Gastrocnemius medialis (tissue), 4 donors: ENCODE results near the gene ANKRD34A. TPM values are rescaled to one million over a fixed set of nuclear protein-coding genes. Genes with fewer than 3 reads are reported as not detected.

ENCODE experiments used
- ATAC-seq, 2 donors: fragments of 150-250 bp; one replicate each; pipeline ENCODE4 v1.9.1; 2016
- DNase-seq, 2 donors: peaks; one replicate each; pipeline ENCODE4 v3.0.0-alpha.2; 2019
- H3K27ac ChIP-seq, 4 donors: fragments of 200-600 bp; sonication (generic); 1 replicate in 1 of 4; 2 replicates in 3 of 4; pipeline ENCODE4 v1.5.1; 2016 to 2018; ENCODE audit warnings: mild to moderate bottlenecking in 2 of 4, moderate library complexity in 1 of 4
- H3K27me3 ChIP-seq, 3 donors: fragments of 200-600 bp; sonication (generic) in 2 of 3; 1 replicate in 1 of 3; 2 replicates in 2 of 3; pipeline versions ENCODE4 v1.5.1 to v1.6.0; 2016 to 2019; ENCODE audit warnings: mild to moderate bottlenecking in 1 of 3, moderate library complexity in 1 of 3
- H3K36me3 ChIP-seq, 2 donors: fragments of 200-600 bp; sonication (generic) in 1 of 2; one replicate each; pipeline ENCODE4 v1.5.1; 2017 to 2018
- H3K4me1 ChIP-seq, 2 donors: fragments of 200-600 bp; sonication (generic) in 1 of 2; one replicate each; pipeline ENCODE4 v1.5.1; 2016 to 2017; ENCODE audit warnings: mild to moderate bottlenecking in 2 of 2
- H3K4me3 ChIP-seq, 4 donors: fragments of 200-600 bp; sonication (generic) in 3 of 4; 1 replicate in 1 of 4; 2 replicates in 3 of 4; pipeline ENCODE4 v1.5.1; 2016 to 2019; ENCODE audit warnings: mild to moderate bottlenecking in 2 of 4
- H3K9me3 ChIP-seq, 3 donors: fragments of 200-600 bp; sonication (generic) in 2 of 3; 1 replicate in 1 of 3; 2 replicates in 2 of 3; pipeline ENCODE4 v1.5.1; 2016 to 2019
- POLR2A ChIP-seq, 2 donors: fragments of 450-650 bp; IDR thresholded peaks; one replicate each; pipeline ENCODE4 v1.6.1; 2017; ENCODE audit warnings: antibody characterized with exemption in 2 of 2, mild to moderate bottlenecking in 2 of 2, moderate library complexity in 2 of 2
- in situ Hi-C, 4 donors: fragments of 200-750 bp; cut with MboI; loops; one replicate each; pipeline versions ENCODE4 v1.15.0 to v1.8.0; 2017; ENCODE audit warnings: low sequenced_read_pairs in 4 of 4
- intact Hi-C: fragments of 100-400 bp; cut with DNase I; formaldehyde crosslinking; loops from one replicate; pipeline ENCODE4 v1.15.1; 2023; ENCODE audit warnings: low total_unique reads
- total RNA-seq, 4 donors: library from RNA; depleted of rRNA; stranded (reverse); fragments of >200 nt; gene quantifications; one replicate each; pipeline versions ENCODE4 v1.1.0 to v1.2.3, GENCODE V29; 2016
- TF ChIP-seq, protein P1 (sequence below), 5 experiments: fragments of 450-650 bp in 3 of 5; fragments of 200-600 bp in 2 of 5; sonication (generic) in 2 of 5; IDR thresholded peaks in 4 of 5; conservative IDR thresholded peaks in 1 of 5; 1 replicate in 4 of 5; 2 replicates in 1 of 5; pipeline ENCODE4 v1.5.1; 2016 to 2019; ENCODE audit warnings: antibody characterized with exemption in 5 of 5, mild to moderate bottlenecking in 3 of 5, moderate library complexity in 3 of 5

The ANKRD34A gene
- total RNA-seq, 4 donors from 2014 or later, result 3.3 to 19.0 (median 6.7) TPM

GRCh38 chr1:145975216-145975615, 10.8 kb upstream of the ANKRD34A start:
- TF ChIP-seq POLR2A (IDR thresholded peaks at IDR 0.05), result no peak
- TF ChIP-seq, protein P1, sequence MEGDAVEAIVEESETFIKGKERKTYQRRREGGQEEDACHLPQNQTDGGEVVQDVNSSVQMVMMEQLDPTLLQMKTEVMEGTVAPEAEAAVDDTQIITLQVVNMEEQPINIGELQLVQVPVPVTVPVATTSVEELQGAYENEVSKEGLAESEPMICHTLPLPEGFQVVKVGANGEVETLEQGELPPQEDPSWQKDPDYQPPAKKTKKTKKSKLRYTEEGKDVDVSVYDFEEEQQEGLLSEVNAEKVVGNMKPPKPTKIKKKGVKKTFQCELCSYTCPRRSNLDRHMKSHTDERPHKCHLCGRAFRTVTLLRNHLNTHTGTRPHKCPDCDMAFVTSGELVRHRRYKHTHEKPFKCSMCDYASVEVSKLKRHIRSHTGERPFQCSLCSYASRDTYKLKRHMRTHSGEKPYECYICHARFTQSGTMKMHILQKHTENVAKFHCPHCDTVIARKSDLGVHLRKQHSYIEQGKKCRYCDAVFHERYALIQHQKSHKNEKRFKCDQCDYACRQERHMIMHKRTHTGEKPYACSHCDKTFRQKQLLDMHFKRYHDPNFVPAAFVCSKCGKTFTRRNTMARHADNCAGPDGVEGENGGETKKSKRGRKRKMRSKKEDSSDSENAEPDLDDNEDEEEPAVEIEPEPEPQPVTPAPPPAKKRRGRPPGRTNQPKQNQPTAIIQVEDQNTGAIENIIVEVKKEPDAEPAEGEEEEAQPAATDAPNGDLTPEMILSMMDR (IDR thresholded peaks at IDR 0.05 in 4 of 5, conservative IDR thresholded peaks at IDR 0.05 in 1 of 5), result no peak
- intact Hi-C loops, result no loop called here
- Histone ChIP-seq H3K9me3 (no peaks in the 10 kb centered on the region), H3K27ac (peak overlapping the region; percentile 25 to 50 (median 40)), H3K27me3 (no peaks in the 10 kb centered on the region), H3K4me3 (no peak overlapping the region), H3K36me3 (no peaks in the 10 kb centered on the region), H3K4me1 (peaks cover 24% of the 10 kb centered on the region in 2 donors)
- in situ Hi-C loops, result loop anchor here (5.0 kb wide), 1 partner anchor 37 kb away; no protein-coding TSS in a partner anchor
- DNase-seq (no peak), ATAC-seq (no peak)

GRCh38 chr1:145974721-145975120, 10.3 kb upstream of the ANKRD34A start:
- H3K27ac ChIP-seq, result peak overlapping the region; percentile 25 to 50 (median 40)

DNA sequence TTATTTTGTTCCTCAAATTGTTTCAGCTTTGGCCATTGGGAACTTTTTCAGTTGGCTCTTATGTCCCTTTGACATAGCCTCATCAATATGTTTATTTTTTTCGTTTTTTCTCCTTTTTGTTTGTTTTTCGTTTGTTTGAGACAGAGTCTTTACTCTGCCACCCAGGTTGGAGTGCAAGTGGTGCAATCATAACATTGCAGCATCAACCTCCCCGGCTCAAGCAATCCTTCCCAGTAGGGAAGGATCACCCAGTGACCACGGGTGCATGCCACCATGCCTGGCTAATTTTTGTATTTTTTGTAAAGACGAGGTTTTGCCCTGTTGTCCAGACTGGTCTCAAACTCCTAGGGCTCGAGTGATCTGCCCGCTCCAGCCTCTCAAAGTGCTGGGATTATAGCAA, 8.2 kb upstream of the ANKRD34A start:
- Histone ChIP-seq H3K4me1 (peaks cover under 1% of the 10 kb centered on the region in 2 donors), H3K4me3 (no peak overlapping the region), H3K27me3 (no peaks in the 10 kb centered on the region), H3K9me3 (no peaks in the 10 kb centered on the region), H3K36me3 (peaks cover 0 to 2% of the 10 kb centered on the region in 2 donors), H3K27ac (peak overlapping the region in 2 of 4 donors; percentile 34 to 42)
- ATAC-seq (no peak), DNase-seq (no peak)
- in situ Hi-C loops, result no loop called here
- intact Hi-C loops, result no loop called here
- TF ChIP-seq, protein P1 (IDR thresholded peaks at IDR 0.05 in 4 of 5, conservative IDR thresholded peaks at IDR 0.05 in 1 of 5), result no peak
- no peak for TF ChIP-seq POLR2A (IDR thresholded peaks at IDR 0.05)

More at GRCh38 chr1:145974721-145975120, 10.3 kb upstream of the ANKRD34A start:
- Histone ChIP-seq H3K4me1 (peaks cover 19% of the 10 kb centered on the region in 2 donors), H3K4me3 (no peak overlapping the region), H3K9me3 (no peaks in the 10 kb centered on the region), H3K36me3 (no peaks in the 10 kb centered on the region), H3K27me3 (no peaks in the 10 kb centered on the region)
- DNase-seq (no peak), ATAC-seq (no peak)
- in situ Hi-C loops (loop anchor here (5.0 kb wide), 1 partner anchor 38 kb away; no protein-coding TSS in a partner anchor), intact Hi-C loops (no loop called here)
- no peak for TF ChIP-seq POLR2A (IDR thresholded peaks at IDR 0.05)
- TF ChIP-seq, protein P1 (IDR thresholded peaks at IDR 0.05 in 4 of 5, conservative IDR thresholded peaks at IDR 0.05 in 1 of 5), result no peak

DNA sequence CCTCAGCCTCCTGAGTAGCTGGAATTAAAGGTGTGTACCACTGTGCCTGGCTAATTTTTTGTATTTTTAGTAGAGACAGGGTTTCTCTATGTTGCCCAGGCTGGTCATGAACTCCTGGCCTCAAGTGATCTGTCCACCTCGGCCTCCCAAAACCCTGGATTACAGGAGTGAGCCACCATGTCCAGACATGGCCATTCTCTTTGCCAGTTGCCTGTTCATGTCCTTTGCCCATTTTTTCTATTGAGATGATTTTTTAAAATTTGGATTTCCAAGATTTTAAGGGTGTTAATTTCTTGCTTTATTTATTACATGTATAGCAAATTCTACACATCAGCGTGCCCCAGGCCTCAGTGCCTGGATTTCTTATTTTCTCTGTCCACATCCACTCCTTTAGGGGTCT, 2.9 kb upstream of the ANKRD34A start:
- no peaks in the 10 kb centered on the region for H3K27me3 ChIP-seq
- no peak for DNase-seq
- intact Hi-C loops (no loop called here), in situ Hi-C loops (no loop called here)
- H3K9me3 ChIP-seq, result no peaks in the 10 kb centered on the region
- ATAC-seq, result no peak
- H3K4me3 ChIP-seq, result no peak overlapping the region
- H3K27ac ChIP-seq, result no peak overlapping the region
- H3K36me3 ChIP-seq, result peaks cover 0 to 6% of the 10 kb centered on the region in 2 donors
- H3K4me1 ChIP-seq, result peaks cover 14 to 25% of the 10 kb centered on the region in 2 donors
- TF ChIP-seq, protein P1 (IDR thresholded peaks at IDR 0.05 in 4 of 5, conservative IDR thresholded peaks at IDR 0.05 in 1 of 5), result no peak
- TF ChIP-seq POLR2A (IDR thresholded peaks at IDR 0.05), result no peak
